ENCODE measurements around the gene ZNF609. TPM values are rescaled to one million over a fixed set of nuclear protein-coding genes. Genes with fewer than 3 reads are reported as not detected.

Gene ZNF609
- total RNA-seq, 1 experiment from 2014 or later: 10.8 TPM

DNA sequence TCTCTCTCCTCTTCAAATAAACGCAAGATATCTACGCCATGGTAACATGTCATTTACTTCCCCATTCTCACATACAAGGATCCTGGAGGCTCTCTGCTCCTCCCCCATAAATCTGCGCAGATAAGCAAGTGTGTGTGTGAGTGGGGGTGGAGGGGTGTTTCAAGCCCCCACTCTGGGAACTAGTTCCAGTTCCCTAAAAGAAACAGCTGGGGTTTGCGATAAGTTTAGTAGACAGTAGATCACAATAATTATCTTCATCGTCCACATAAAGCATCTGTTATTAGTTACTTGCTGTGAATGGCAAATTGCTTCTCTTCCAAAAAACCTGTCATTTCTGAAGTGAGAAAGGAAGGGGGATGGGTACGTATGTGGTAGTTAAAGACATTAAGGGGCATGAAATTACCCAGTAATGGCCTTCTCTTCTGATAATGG is 235.2 kb downstream of the ZNF609 start:
- DNase-seq (ENCODE audit: low spot score): no peak

DNA sequence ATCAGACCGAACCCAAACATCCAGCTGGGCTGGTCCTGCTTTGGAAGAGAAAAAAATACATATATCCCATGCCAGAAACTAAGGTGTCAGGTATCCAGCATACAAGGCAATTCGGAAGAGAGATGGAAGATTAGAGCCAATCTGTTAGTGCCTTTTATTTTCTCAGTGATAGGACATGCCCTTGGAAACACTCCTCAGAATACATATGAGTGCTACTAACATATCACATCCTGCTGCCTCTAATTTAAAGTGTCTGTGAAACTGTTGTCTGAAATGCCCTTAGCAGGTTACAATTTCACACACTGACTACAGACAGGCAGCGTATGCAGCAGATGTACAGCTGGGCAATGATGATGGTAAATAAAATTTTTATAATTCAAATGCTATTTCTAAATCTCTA is 236.1 kb downstream of the ZNF609 start:
- no peak for DNase-seq (ENCODE audit: low spot score)

DNA sequence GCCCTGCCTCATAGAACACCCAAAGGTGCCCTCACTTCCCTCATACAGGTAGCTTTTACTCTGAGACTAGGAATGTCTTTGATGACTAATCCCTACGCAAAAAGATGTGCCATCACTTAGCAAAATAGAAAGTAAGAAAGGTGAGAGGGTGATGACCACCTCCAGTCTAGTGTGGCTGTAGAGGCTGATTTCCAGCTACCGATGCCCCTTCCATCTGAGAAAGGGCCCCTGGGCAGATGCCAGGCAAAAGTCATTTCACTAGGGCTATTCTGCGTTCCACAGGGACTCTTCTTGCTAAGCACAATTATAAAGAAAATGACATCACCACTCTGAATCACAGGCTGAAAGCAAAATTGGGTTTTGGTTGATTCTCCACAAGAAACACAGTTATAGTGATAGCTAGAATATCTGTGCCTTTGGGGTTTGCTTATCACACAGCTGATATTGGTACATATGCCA is 237.6 kb downstream of the ZNF609 start:
- no peak for DNase-seq (ENCODE audit: low spot score)

DNA sequence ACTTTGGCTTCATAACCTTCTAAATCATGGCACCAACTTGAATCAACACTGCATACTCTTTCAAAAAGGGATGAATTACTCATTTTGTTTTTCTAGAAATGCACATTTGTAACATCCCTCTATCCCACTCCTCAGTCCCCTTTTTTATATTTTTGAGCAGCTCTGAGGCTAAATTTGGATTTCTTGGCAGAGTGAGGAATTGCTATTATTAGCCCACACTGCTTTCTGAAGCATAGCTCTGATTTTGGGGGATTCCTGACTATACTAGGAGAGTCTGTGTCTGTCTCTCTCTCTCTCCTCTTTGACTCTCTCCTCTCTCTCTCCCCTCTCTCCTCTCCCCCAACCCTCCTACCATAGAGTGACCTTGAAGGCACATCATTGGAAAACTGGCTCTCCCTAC is 238.4 kb downstream of the ZNF609 start:
- no peak for DNase-seq (ENCODE audit: low spot score)

DNA sequence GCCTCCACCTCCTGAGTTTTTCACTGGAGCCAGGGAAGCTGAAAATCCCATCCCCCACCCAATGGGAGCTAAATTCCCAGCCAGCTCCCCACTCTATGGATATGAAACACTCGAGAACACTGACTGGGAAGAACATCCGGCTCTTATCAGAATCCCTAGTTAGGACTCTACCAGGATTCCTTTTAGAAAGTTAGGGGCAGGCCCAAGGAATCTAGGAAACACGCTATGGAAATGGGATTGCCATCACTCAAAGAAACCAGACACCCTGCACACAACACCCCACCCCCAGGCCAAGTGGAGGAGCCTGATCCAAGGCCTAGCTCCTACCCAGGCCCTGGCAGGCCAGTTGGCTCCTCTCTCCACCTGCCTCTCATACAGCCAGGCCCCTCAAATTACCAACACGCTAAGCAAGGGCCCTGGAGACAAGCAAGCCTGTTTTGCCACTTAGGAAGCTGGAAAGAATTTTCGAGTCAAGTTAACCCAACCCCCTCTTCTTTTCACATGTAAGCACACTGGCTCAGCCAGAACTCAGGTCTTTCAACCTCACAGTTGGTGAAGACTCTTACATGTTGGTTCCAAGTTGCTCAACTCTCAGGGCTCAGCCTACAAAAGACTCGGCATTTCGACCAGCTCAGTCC is 239.5 kb downstream of the ZNF609 start:
- DNase-seq (ENCODE audit: low spot score): no peak

DNA sequence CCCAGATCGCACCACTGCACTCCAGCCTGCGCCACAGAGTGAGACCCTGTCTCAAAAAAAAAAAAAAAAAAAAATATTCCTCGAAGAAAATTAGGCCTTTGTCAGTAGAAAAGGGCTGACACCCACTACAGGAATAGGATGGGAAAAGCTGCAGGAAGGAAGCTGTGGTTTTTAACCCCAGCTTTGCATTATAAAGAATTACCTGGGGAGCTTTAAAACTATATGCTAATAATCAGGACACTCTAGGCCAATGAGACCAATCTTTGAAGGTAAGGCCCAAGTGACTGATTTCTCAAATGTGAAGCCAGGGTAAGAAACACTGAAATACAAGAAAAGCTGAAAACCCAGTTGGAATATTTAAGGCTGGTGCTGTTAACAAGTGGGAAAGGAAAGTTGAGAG is 240.7 kb downstream of the ZNF609 start:
- DNase-seq (ENCODE audit: low spot score): no peak

DNA sequence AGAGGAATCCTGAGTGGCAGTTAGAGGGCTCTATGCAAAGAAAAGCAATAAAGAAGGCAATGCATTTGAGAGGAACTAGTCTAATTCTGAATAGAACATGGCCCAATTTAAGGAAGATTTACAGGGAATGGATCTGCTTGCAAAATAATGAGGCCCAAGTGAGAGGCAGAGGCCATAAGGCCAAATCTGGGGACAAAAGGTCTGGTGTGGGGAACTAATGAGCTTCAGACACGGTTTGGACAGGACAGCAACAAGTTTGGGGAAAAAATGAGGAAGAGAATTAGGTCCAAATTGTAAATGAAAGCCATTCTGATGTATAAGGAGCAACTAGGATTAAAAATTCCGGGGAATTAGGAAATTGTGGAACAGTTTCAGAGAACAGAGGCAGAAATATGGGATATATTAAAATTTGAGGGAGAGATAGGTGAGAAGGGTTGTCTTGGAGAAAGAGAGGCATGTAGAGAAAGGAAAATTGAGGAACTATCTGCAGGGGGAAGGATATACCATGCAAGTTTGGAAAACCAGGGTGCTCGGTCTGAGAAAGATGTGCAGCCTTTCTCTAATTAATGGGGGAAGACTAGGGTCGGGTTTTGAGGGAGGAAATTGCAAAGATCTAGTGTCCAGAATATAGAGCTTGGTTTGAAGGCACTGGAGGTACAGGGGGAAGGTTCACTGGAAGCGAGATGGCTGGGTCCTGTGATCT is 241.3 kb downstream of the ZNF609 start:
- DNase-seq (ENCODE audit: low spot score): no peak

DNA sequence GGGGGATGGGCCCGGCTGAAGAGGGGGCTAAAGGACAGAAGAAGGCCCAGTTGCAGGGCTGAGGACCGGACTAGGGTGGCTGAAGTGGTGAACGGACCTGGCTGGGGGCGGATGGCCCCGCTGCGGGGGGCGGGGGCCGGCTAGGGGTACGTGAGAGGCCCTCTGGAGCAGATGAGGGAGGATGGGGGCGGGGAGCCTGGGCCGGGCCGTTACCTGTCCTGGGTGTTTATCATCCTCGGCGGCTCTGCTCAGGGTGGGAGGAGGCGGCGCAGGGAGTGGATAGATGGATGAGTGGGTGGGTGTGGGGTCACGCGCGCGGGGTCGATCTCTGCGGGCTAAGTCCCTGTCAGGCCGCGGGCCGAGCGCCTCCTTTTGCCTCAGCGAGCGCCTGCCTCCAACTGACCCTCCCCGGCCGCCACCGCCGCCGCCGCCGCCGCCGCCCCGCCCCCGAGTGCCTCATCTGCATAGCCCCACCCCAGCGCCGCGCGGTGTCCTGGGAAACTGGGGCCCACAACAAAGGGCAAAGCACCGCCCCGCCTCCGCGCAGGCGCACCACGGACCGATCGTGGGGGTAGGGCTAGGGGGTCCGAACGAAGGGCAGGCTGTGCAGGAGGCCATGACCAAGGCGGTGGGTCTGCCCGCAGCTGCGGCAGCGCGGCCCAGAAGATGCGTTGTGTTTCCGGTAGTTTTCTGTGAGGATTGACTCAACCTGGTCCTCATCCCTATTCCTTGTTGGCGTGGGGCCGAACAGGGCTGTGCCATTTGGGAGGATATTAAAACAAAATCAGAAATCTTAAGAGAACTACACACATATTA is 242.6 kb downstream of the ZNF609 start:
- DNase-seq (ENCODE audit: low spot score): peak; percentile 69

DNA sequence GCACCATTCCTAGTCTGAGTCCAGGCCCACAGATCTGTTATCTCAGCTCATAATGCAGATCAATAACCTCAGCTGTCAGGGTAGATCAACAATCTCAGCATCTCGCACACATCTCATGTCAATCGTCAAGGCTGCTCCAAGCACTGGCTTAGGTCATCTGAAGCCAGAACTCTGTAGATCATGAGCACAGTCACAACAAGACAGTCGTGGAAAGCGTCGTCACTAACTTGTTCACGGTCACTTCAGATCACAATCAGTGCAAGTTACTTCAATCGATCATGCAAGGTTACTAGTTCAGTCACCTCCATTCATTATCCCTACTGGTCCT is 243.2 kb downstream of the ZNF609 start:
- DNase-seq (ENCODE audit: low spot score): no peak

DNA sequence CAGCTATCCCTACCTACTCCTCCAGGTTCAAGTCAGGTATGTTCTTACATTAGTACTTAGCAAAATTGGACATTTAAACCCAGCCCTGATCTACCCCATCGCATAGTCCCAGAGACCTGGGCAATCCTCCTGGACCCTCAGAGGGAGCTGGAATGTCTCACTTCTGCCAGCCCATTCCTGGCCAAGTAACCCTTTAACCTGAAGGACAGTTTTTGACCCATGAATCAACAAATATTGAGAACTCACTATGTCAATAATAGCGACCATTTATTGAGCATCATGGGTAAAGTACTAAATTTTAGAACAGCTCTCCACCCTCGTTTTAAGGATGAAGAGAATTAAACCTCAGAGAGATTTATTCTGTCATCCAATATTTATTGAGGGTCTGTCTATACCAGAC is 244.6 kb downstream of the ZNF609 start:
- no peak for DNase-seq (ENCODE audit: low spot score)

DNA sequence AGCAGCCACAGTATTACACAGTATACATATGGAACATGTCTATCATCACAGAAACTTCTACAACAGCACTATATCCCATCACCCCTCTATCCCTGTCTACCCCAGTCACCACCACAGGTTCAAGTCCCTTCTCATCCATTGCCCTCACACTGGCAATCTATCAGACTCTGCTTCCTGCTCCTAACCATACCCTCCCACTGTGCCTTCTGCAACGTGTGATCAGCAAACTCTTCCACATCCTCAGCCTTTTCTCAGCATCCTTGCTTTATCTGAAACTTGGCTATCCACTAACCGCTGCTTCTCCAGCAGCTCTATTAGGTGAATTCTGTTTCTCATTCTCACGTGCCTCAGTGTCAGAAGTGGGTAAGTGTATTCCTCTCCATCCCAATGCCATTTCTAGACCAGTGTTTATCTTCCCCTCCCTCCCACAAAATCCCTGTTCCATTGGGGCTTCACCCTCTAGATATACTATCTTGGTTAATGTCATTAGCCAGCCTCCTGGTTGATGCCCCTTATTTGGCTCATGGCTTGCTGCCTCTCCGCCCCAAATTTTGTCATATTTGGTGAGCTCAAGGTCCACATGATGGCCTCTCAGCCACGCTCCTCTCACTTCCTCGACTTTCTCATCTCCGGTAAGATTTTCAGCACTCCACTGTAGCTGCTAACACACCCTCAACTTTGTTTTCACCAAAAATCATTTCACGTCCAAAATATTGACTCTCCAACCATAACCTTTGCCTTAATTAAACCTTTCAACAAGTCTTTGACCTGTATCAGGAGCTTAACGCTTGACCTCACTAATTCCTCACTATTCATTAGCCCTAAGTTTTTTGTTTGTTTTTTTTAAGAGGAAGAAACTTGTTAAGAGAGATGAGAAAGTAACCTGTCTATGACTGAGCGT is 245.9 kb downstream of the ZNF609 start:
- no peak for DNase-seq (ENCODE audit: low spot score)

DNA sequence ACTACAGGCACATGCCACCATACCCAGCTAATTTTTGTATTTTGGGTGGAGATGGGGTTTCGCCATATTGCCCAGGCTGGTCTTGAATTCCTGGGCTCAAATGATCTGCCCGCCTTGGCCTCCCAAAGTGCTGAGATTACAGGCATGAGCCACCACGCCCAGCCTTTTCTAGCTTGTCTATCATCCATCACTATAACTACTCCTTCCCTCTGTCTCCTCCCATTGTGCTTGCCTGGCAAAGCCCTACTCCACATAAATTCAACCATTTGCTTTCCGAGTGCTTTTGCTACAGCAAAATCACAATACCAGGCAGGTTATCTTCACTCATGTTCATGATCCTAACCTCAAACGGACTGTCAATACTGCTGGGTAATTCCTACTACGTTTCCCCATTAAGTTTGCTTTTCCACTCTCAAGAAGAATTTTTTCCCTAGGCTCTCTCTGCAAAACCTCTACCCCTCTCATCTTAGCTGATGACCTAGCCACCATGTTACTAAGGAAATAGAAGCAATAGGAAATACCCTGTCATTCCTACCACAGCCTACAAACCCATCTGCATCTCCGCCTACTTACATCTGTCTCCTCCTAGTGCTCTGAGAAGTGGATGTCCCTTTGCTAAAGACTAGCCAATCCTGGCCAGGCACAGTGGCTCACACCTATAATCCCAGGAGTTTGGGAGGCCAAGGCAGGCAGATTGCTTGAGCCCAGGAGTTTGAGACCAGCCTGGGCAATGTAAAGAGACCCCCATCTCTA is 250.5 kb downstream of the ZNF609 start:
- DNase-seq (ENCODE audit: low spot score): no peak

DNA sequence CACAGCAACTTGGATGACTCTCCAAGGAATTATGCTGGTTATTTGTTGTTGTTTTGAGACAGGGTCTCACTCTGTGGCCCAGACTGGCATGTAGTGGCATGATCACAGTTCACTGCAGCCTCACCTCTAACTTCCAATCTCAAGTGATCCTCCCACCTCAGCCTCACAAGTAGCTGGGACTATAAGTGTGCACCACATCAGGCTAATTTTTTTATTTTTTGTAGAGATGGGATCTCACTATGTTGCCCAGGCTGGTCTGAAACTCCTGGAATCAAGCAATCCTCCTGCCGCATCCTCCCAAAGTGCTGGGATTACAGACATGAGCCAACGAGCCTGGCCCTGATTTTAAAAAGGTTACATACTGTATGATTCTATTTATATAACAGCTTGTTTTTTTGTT is 252.0 kb downstream of the ZNF609 start:
- no peak for DNase-seq (ENCODE audit: low spot score)

DNA sequence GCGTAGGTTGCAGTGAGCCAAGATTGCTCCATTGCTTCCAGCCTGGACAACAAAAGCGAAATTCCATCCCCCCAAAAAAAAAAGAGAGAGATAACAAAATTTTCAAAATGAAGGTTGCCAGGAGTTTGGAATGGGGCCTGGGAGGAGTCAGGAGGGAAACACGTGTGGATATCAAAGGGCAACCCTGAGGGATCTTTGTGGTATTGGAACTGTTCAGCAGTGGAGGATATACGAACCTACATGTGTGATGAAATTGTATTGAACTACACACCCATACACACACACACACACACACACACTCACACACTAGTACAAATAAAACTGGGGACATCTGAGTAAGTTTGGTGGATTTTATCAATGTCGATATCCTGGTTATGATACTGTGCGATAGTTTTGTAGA is 253.2 kb downstream of the ZNF609 start:
- DNase-seq (ENCODE audit: low spot score): no peak

DNA sequence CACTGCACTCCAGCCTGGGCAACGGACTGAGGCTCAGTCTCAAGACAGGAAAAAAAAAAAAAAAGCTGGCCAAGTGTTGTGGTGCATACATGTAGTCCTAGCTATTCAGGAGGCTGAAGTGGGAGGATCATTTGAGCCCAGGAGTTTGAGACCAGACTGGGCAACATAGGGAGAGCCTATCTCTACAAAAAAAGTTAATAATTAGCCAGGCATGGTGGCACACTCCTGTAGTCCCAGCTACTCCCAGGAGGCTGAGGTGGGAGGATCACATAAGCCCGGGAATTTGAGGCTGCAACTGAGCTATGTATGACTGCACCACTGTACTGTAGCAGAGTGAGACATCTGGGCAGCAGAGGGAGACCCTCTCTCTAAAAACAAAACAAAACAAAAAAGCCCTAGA is 256.1 kb downstream of the ZNF609 start:
- DNase-seq (ENCODE audit: low spot score): no peak

DNA sequence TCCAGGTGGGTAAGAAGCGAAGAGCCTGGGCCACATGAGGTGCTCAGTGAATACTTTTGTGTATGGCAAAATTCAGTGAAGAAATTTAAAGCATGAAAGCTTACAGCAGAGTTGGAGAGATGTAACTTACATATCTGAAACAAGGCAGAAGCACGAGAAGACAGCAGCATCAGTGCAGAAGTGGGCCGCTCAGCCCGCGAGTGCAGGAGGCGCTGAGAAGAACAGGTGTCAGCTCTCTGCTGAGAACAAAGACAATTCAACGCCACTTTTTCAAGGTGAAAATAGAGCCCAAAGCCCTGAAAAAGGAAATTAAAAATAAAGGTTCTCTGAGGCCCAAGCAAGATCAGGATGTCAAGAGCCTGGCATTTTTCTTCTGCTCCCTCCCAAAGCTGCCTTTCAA is 256.8 kb downstream of the ZNF609 start:
- no peak for DNase-seq (ENCODE audit: low spot score)

DNA sequence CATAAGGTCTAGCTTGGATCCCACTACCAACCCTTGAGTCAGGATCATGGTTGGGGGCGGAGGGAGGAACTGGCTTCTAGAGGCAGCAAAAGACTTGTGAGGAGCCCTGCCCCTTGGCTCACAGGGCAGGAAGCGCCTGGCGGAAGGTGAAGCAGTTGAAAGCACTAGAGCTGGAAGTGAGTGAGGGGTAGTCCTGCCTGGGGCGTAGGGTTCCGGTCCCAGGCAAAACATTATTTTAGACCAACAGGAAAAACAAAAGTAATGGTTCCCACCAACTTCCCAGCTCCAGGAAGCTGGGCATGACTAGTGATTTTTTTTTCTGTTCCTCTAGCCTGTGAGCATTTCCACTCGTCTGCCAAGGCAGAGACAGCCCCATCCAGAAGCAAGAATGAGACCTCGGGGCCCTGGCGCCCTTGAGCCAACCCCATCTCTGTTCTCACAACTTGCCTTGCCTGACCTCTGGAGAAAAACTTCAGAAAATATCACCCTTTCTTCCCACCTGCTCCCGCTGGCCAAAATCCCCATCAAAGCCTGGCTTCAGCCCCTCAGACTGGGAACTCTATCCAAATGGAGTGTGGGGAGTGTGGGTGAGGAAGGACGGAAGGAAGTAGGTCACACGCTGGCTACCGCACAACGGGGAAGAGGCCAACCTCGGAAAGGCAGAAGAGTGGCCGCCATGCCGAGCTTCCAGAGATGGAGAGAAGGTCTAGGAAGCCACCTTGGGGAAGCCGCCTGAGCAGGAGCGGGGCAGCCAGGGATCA is 257.5 kb downstream of the ZNF609 start:
- no peak for DNase-seq (ENCODE audit: low spot score)

DNA sequence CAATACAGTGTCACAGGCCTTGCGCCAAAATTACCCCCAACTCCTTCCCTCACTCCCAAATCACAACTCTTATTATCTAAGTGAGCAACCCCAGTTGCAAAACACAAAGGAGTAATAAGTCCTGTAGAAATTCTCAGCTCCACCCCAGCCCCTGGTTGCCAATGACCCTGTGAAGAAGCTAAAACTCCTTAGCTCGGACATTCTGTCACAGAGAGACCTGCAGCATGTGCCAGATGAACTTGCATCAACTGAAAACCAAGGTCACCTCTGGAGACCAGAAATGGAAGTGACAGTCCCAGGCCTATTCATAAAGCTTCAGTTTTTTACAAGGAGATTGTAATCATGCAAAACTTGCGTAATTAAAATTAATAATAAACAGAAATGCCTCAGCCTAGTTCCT is 259.8 kb downstream of the ZNF609 start:
- DNase-seq (ENCODE audit: low spot score): no peak

DNA sequence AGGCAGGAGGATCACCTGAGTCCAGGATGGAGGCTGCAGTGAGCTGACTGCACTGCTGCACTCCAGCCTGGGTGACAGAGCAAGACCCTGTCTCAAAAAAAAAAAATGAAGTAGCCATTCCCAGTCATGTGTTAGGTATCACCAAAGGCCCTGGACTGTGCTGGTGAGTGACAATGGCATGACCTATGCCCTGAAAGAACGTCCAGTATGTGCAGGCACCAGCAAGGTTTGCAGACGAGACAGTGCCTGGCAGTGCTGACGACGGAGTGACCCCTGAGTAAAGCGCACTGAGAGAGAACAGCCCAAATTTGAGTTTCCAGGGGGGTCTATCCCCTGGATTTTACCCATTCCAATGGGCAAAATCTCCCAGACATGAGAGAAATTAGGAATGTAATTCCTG is 269.8 kb downstream of the ZNF609 start:
- DNase-seq (ENCODE audit: low spot score): no peak

DNA sequence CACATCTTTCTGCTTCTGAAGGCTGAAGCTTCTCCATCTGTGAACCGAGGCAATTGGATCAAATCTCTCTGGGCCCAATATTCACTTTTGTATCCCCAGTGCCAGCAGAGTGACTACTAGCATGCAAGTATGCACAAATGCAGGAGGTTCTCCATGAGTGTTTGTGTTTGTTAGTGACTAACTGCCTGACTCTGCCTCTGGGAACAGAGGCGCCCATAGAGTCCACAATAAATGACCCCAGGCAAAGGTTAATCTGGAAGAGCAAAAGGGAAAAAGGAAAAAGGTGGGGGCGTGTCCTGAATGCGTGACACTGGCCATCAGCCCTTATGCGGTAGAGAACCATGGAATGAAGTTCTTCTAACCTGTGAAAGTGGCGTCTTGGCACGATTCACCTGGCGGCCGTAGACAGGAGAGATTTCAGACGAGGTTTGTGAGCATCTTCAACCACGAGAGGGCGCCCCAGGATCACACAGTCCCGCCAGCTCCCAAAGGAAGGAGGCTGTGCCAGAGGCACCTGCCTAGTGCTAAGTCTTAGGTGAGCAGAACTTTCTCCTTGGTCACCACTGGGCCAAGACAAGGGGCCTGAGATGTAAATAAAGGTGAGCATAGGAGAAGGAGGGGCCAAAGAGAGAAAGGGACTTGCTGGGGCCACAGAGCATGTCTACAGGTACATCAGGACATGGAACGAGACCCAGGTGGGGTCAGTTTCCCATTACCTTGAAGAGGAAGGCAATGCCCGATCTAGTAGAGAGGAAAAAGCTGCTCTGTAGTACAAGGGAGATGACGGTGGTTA is 270.8 kb downstream of the ZNF609 start:
- peak; percentile 74 for DNase-seq (ENCODE audit: low spot score)
